ENCODE data around the gene ZNF571.

The ZNF571 gene

GRCh38 chr19:37594304-37594981, at the start of gene ZNF571, which contains the start of gene ZNF540:
Gene ZNF571 (minus strand): TSS chr19:37594792. CDS start chr19:37586676, 8,116 bp downstream.
Gene ZNF540 (plus strand): TSS chr19:37594876. CDS start chr19:37598448, 3,572 bp downstream.
- peak; percentile 77 to 87 for DNase-seq

GRCh38 chr19:37635076-37636056, 40.8 kb upstream of the ZNF571 start:
- DNase-seq = no peak

GRCh38 chr19:37594982-37595382, 390 bp upstream of the ZNF571 start:
- peak in 1 of 2 experiments; percentile 42 for DNase-seq

GRCh38 chr19:37593996-37594303, 642 bp downstream of the ZNF571 start:
- DNase-seq = no peak

GRCh38 chr19:37583340-37583739, 11.3 kb downstream of the ZNF571 start:
- DNase-seq = no peak

GRCh38 chr19:37572203-37572602, 22.4 kb downstream of the ZNF571 start:
- no peak for DNase-seq

- no peak for DNase-seq
Observed at GRCh38 chr19:37565370-37565669, 29.3 kb downstream of the ZNF571 start.

GRCh38 chr19:37564624-37565369, 29.8 kb downstream of the ZNF571 start:
- DNase-seq = no peak

- no peak for DNase-seq
Observed at GRCh38 chr19:37563518-37563917, 31.1 kb downstream of the ZNF571 start.

- DNase-seq = no peak
Observed at GRCh38 chr19:37551129-37551993, 43.2 kb downstream of the ZNF571 start.

DNA sequence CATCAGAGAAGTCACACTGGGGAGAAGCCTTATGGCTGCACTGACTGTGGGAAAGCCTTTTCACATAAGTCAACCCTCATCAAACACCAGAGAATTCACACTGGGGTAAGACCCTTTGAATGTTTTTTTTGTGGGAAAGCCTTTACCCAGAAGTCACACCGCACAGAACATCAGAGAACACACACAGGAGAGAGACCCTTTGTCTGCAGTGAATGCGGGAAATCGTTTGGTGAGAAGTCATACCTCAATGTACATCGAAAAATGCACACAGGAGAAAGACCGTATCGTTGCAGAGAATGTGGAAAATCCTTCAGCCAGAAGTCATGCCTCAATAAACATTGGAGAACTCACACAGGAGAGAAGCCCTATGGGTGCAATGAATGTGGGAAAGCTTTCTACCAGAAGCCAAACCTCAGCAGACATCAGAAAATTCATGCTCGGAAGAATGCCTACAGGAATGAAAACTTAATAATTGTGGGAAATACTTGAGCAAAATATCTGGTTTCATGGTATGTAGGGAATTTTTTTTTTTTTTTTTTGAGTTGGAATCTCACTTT, 57.1 kb downstream of the ZNF571 start:
- no peak for DNase-seq

DNA sequence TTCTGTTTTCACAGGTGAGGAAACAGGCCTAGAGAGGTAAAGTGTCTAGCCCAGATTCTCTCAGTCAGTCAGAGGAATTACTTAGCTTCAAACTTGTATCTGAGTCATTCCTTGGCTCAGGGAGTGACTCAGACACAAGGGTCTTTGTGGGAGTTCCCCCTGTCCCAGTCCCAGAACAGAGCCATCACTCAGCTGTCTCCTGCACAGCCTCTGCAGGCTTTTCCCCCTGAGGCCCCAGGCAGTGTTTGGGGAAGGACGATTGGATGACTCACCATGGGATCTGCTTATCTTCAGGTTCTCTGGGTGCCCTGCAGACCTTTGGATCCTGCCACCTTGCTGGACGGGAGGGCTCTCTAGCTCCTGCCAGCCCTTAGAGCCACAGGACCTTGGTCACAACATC, 74.7 kb downstream of the ZNF571 start:
- DNase-seq = peak in 1 of 2 experiments; percentile 1
